Stimulated activated CD4-positive, alpha-beta T cell treated with anti-CD3 and anti-CD28 coated beads, Interleukin-12 subunit alpha, Interleukin-12 subunit beta, amount 100 ng/mL, for 24 hours (primary cell): ENCODE measurements around the gene UNC93B1.

ENCODE experiments used
- DNase-seq, 2 experiments: peaks; one replicate each; pipeline ENCODE4 v3.0.0-alpha.2; 2020; ENCODE audit warnings: low read depth in 2 of 2

Gene UNC93B1

DNA sequence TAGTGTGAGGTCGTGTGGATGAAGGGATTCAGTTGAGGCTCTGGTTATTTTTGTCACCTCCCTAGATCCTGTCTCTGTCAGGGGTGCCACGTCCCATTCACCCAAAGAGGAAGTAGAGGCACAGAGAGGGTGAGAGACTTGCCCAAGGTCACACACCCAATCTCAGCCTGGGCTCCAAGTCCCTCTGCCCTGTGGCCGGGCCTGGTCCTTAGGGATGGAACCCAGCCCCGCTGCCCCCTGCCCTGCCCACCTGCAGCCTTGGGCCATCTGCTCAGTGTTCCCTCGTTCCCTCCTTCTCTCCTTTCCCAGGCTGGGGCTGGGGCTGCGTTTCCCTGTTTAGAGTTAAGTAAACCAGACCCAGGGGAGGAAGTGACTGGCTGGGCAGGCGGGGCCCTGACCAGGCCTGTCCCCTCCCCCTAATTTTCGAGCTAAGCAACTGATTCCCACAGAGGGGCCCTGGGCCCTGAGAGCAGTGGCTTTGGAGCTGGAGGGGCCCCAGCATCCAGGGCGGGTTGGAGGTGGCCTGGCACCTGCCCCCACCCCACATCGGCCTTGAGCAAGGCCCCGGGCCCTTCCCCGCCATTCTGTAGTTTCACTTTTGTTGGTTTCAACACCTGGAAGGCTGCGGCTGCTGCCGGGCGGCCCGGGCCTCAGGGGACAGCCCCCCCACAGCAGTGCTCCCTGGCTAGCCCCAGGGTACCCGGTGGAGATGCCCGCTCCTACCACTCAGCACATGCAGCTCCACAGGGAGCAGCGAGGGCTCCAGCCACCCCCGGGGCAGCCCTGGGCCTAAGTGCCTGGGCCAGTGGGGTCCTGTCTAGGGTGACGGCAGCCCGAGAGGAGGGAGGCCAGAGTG, 36.4 kb upstream of the UNC93B1 start:
- DNase-seq = peak in 1 of 2 experiments; percentile 41

DNA sequence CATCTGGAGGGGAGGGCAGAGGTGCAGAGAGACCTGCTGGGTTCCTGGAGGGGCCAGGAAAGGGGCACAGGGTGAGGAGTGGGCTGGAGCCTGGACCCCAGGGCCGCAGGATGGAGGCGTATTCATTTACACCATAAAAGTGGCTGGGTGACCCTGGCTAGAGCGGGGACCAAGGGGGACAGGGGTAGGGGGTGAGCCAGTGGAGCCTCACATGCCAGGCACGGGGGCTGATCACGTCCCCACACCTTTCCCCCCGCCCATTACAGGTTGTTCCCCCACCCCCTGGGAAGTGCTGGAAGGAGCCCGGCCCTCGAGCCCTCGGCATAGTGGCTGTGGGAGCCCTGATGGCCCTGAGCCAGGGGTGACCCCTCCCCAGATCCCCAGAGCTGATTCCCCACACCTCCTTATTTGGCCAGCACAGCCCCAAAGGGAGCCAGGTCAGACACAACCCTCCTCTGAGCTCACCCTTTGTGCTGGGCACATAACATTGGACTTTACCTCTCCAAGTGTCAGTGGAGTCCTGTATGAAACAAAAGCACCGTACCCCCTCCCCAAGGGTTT, 35.7 kb upstream of the UNC93B1 start:
- no peak for DNase-seq

GRCh38 chr11:68038718-68039525, 35.0 kb upstream of the UNC93B1 start, which contains the start of gene TCIRG1:
TCIRG1 (plus strand) TSS chr11:68039025; CDS start chr11:68041272, 2,247 bp downstream.
- peak in 1 of 2 experiments; percentile 69 for DNase-seq

- no peak for DNase-seq
Measured at GRCh38 chr11:68038226-68038717, 34.4 kb upstream of the UNC93B1 start.

- no peak for DNase-seq
Measured at GRCh38 chr11:68037411-68038225, 33.7 kb upstream of the UNC93B1 start.

GRCh38 chr11:68036717-68037239, 32.9 kb upstream of the UNC93B1 start:
- no peak for DNase-seq

GRCh38 chr11:68036141-68036716, 32.3 kb upstream of the UNC93B1 start:
- no peak for DNase-seq

DNA sequence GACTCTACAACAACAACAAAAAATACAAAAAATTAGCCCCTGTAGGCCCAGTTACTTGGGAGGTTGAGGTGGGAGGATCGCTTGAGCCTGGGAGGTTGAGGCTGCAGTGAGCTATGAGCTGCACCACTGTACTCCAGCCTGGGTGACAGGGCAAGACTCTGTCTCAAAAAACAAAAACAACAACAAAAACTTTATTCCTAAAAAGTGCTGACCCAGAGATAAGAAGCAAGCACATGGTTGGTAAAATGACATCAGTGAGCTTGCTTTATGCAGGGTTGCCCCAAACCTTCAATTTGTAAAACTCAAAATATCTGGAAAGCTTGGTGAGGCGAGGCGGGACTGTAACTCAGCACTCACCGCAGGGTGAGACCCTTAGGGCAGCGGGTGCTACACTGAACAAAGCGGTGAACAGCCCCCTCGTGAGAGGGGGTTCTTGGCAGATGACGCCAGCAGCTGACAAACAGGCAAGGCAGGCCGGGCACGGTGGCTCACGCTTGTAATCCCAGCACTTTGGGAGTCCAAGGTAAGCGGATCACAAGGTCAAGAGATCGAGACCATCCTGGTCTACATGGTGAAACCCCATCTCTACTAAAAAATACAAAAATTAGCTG, 31.5 kb upstream of the UNC93B1 start:
- no peak for DNase-seq

GRCh38 chr11:68033708-68034045, 29.8 kb upstream of the UNC93B1 start:
- no peak for DNase-seq

DNA sequence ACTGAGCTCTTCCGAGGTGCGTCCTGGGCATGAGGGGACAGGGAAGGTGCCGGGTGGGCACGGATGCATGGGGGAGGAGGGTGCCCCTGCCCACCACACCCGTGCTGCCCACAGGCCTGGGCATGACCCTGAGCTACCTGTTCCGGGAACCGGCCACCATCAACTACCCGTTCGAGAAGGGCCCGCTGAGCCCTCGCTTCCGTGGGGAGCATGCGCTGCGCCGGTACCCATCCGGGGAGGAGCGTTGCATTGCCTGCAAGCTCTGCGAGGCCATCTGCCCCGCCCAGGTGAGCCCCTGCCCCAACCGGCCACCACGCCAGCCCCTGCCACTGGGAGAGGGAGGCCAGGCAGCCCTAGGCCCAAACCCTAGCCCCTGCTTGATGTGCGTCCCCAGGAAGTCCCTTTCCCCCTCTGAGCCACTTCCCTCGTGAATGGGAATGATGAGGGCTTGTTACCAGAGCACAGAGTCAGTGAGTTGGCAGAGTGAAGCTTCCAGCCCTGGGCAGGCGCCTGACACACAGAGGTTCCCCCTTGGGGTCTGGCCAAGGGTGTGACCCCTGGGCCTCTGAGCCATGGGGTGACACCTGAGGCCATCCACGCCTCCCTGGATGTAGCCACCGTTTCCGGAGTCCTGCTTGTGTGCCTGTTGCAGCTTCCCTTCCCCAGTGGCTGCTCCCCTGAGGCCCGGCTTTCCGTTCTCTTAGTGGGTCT, 29.3 kb upstream of the UNC93B1 start:
- no peak for DNase-seq

GRCh38 chr11:68032003-68032402, 28.1 kb upstream of the UNC93B1 start:
- no peak for DNase-seq

DNA sequence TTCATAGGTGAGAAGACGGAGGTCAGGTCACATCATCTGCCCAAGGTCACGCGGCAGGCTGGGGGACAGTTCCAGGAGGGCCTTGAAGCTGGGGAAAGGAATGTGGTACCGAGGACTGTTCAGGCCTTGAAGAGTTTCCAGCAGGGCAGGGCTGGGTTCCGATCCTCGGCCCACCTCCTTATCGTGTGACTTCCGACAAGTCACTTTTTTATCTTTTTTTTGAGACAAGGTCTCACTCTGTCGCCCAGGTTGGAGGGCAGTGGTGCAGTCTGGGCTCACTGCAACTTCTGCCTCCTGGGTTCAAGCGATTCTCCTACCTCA, 27.2 kb upstream of the UNC93B1 start:
- no peak for DNase-seq

DNA sequence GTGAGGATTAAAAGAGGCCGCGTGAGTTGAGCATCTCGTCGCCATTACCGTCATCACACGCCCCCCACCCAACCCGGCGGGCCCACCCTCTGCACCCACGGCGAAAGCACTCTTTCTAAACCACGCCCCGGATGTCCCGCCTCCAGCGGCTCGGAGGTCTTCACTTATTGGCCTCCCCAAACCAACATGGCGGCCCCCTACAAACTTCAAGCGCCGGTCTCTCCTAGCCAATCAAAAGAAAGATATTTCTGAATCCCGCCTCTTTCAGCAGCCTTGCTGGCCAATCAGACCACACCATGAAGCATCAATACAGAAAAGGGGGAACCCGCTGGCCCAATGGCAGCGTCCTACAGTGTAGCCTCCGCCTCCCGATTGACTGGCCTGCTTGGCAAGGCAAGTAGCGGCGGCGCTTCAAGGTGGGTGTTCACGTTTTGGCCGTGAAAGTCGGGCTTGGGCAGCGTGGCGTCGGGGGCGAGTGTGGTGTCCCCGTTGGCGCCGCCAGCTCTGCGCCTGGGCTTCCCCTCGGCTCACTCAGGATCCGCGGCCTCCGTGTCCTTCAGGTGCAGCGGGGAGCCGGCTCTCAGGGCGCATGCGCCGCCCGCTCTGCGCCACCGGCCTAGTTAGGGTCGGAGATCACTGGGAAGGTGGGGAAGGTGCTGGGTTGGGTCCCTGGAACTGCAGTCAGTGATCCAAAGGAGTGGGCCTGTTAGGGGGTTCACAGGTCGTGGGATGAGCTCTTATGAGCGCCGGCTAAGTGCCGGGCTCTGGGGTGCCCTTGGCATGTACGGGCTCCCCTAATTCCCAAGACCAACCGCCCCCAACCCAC, 26.6 kb upstream of the UNC93B1 start, which contains the start of gene NDUFS8:
Gene NDUFS8 (plus strand): TSS at position 364 of the 826 bp plus-strand sequence. CDS start 1,471 bp downstream, outside the sequence.
- peak; percentile 93 to 98 for DNase-seq

GRCh38 chr11:68028802-68029545, 25.1 kb upstream of the UNC93B1 start:
- no peak for DNase-seq

- DNase-seq = no peak
Measured at GRCh38 chr11:68027667-68028066, 23.8 kb upstream of the UNC93B1 start.

- DNase-seq = no peak
Measured at GRCh38 chr11:68026391-68027105, 22.7 kb upstream of the UNC93B1 start.

GRCh38 chr11:68025047-68025446, 21.1 kb upstream of the UNC93B1 start:
- DNase-seq = no peak
